H1 (cell line): ENCODE data around the gene ABHD8. TPM values are rescaled to one million over a fixed set of nuclear protein-coding genes. Genes with fewer than 3 reads are reported as not detected.

Source experiments
- KDM4A ChIP-seq: IDR thresholded peaks from one replicate; pipeline ENCODE4 v1.7.1; 2012; ENCODE audit warnings: low read depth, mild to moderate bottlenecking, moderate library complexity, low read length, inconsistent platforms; ENCODE audit not compliant: severe bottlenecking
- MAFK ChIP-seq: IDR thresholded peaks from 2 replicates; pipeline ENCODE4 v1.6.1; 2012; ENCODE audit warnings: low read depth, mild to moderate bottlenecking, improper control_type of control experiment, low read length
- RBBP5 ChIP-seq: IDR thresholded peaks from 2 replicates; pipeline ENCODE4 v1.7.1; 2012; ENCODE audit warnings: low read depth, mild to moderate bottlenecking, inconsistent platforms, low read length, moderate library complexity, borderline replicate concordance
- SAP30 ChIP-seq: fragments of 300-600 bp; sonication (generic); IDR thresholded peaks from 2 replicates; pipeline ENCODE4 v1.7.1; 2012; ENCODE audit warnings: low read length, moderate library complexity, mild to moderate bottlenecking, inconsistent platforms; ENCODE audit not compliant: insufficient read depth, insufficient replicate concordance
- SRF ChIP-seq: IDR thresholded peaks from 2 replicates; pipeline ENCODE4 v1.6.1; 2011; ENCODE audit warnings: mild to moderate bottlenecking, low read depth, low read length, moderate library complexity
- TAF7 ChIP-seq: optimal IDR thresholded peaks from 2 replicates; pipeline ENCODE3; 2011; ENCODE audit warnings: low read depth, mild to moderate bottlenecking, inconsistent platforms, low read length, moderate library complexity, borderline replicate concordance
- TCF12 ChIP-seq: IDR thresholded peaks from 2 replicates; pipeline ENCODE4 v1.6.1; 2011; ENCODE audit warnings: low read depth, mild to moderate bottlenecking, low read length
- polyA plus RNA-seq, 7 experiments: library from polyadenylated mRNA; depleted of rRNA in 3 of 7; stranded (reverse) in 5 of 7; unstranded in 2 of 7; fragments of >200 nt in 5 of 7; fragments of 200-250 nt in 2 of 7; gene quantifications; 1 replicate in 5 of 7; 2 replicates in 1 of 7; 4 replicates in 1 of 7; pipeline versions ENCODE4 v1.2.1 to v1.2.3, GENCODE V29; 2011 to 2013; ENCODE audit warnings: missing spikeins in 2 of 7, mixed read lengths in 2 of 7
- total RNA-seq: library from RNA; stranded (reverse); fragmentation: NEBNext Ultra II Directional; extraction: Animal tissue kit (Norgen Biotek cat#: 25700); gene quantifications from 2 replicates; pipeline ENCODE4 v1.2.1, GENCODE V29; 2021

ABHD8 gene
- total and polyA plus RNA-seq, 2 of the 8 experiments (the other 6 are each of a cell fraction or from before 2014, with no cell fraction given) = 11.3 to 18.7 TPM

DNA sequence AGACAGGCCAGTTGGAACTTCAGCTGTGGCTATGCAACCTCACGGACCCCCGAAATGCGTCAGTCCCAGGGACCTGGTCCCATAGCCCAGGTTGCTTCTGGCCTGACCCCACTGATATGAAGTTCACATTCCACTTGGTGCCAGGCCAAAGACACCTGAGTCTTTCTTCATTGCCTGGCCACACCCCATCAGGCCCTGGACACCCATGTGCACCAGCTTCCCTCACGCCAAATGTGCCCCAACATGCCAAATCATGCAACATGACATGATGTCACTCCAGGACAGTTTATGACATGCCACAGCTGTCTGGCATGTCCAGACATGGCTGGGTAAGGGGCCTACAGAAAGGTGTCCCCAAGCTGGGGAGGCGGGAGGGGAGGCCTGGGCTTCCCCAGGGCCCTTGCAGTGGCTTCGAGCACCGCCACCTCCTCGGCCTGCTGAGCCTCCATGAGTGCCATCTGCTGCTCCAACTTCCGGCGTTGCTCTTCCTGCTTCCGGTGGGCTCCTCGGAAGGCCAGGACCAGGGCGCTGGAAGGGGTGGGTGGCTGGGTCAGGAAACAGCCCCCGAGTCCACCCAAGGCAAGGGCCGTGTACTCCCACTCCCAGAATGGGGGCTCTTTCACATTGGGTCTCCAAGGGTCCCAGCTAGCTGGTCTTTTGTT lies 53.2 kb downstream of the ABHD8 start (continued):
- TF ChIP-seq MAFK (no peak), TAF7 (no peak), SRF (no peak), KDM4A (no peak), RBBP5 (no peak), TCF12 (no peak), SAP30 (no peak)
